GM12878 (cell line): ENCODE data around the gene SORBS2. TPM values are rescaled to one million over a fixed set of nuclear protein-coding genes. Genes with fewer than 3 reads are reported as not detected.

Experiments
- ATAC-seq: fragments of 200-7000 bp; cut with Tn5 transposase; 3 replicates; pipeline ENCODE4 v1.9.1; 2020; ENCODE audit warnings: mild to moderate bottlenecking, moderate library complexity
- BruUV-seq: library from RNA; stranded (reverse); fragments of 400-500 nt; replicated peaks from 2 replicates; lab custom pipeline; 2021; lab: Mats Ljungman, UMichigan
- CTCF ChIA-PET: fragments of 300-600 bp; sonication (Branson Sonifier 250); formaldehyde crosslinking; extraction: SDS; loops from one replicate; lab custom pipeline; 2021; ENCODE audit warnings: inconsistent platforms; lab: Yijun Ruan, JAX
- POLR2A ChIA-PET: fragments of 350-600 bp; formaldehyde crosslinking; extraction: SDS; loops from one replicate; lab custom pipeline; 2021; ENCODE audit warnings: inconsistent platforms; lab: Charles Lee
- RAD21 ChIA-PET: fragments of 300-600 bp; sonication (Branson Sonifier 250); formaldehyde crosslinking; loops from one replicate; lab custom pipeline; 2023; ENCODE audit warnings: antibody characterized with exemption; ENCODE audit not compliant: unreplicated experiment; lab: Charles Lee
- SMC1A ChIA-PET: fragments of 300-600 bp; sonication (Branson Sonifier 250); formaldehyde crosslinking; loops from one replicate; lab custom pipeline; 2023; ENCODE audit not compliant: unreplicated experiment, uncharacterized antibody; lab: Charles Lee
- DNase-seq: peaks from one replicate; pipeline ENCODE4 v3.0.0-alpha.2; 2011; ENCODE audit warnings: low read depth, low spot score
- FAIRE-seq: peaks from 3 replicates; lab custom pipeline; 2011; peaks lifted over from hg19 to GRCh38; lab: Jason Lieb, UNC
- H2AFZ ChIP-seq: 2 replicates; pipeline ENCODE4 v1.6.0; 2011; ENCODE audit warnings: low read depth, low read length, control low read depth; ENCODE audit not compliant: control insufficient read depth
- H3K27ac ChIP-seq: 2 replicates; pipeline ENCODE4 v1.5.1; 2011; ENCODE audit warnings: control low read depth; ENCODE audit not compliant: control insufficient read depth, insufficient read depth
- H3K27me3 ChIP-seq, 2 experiments: replicated peaks in 1 of 2; 2 replicates each; pipeline versions ENCODE4 v1.6.0 to v1.6.1; 2011; ENCODE audit warnings: low read length in 1 of 2; ENCODE audit not compliant: control insufficient read depth in 2 of 2, insufficient read depth in 2 of 2
- H3K36me3 ChIP-seq, 2 experiments: 2 replicates each; pipeline ENCODE4 v1.5.1; 2011; ENCODE audit warnings: low read length in 1 of 2; ENCODE audit not compliant: control insufficient read depth in 2 of 2, insufficient read depth in 2 of 2
- H3K4me1 ChIP-seq: 2 replicates; pipeline ENCODE4 v1.6.1; 2011; ENCODE audit warnings: mild to moderate bottlenecking, low read length, moderate library complexity, mixed read lengths; ENCODE audit not compliant: control insufficient read depth, insufficient read depth
- H3K4me2 ChIP-seq: 2 replicates; pipeline ENCODE4 v1.6.0; 2011; ENCODE audit warnings: control low read depth; ENCODE audit not compliant: control insufficient read depth, insufficient read depth
- H3K4me3 ChIP-seq: fragments of 200-600 bp; sonication (generic); 2 replicates; pipeline ENCODE4 v1.5.1; 2016
- H3K79me2 ChIP-seq: 2 replicates; pipeline ENCODE4 v1.6.0; 2011; ENCODE audit warnings: low read length; ENCODE audit not compliant: control insufficient read depth, insufficient read depth
- H3K9ac ChIP-seq: 2 replicates; pipeline ENCODE4 v1.8.0; 2011; ENCODE audit warnings: low read length, control low read depth, mixed read lengths; ENCODE audit not compliant: control insufficient read depth, insufficient read depth
- H3K9me3 ChIP-seq: replicated peaks from 3 replicates; pipeline ENCODE4 v1.5.1; 2011; ENCODE audit warnings: mild to moderate bottlenecking, low read length; ENCODE audit not compliant: control insufficient read depth, insufficient read depth
- H4K20me1 ChIP-seq: 2 replicates; pipeline ENCODE4 v1.6.0; 2011; ENCODE audit not compliant: control insufficient read depth, insufficient read depth
- ASH2L ChIP-seq: fragments of 300-600, 200-600 bp; sonication (generic); IDR thresholded peaks from 2 replicates; pipeline ENCODE4 v1.6.1; 2017; ENCODE audit warnings: low read depth, mild to moderate bottlenecking, borderline replicate concordance
- HDAC2 ChIP-seq: fragments of 200-600 bp; sonication (generic); IDR thresholded peaks from 2 replicates; pipeline ENCODE4 v1.6.1; 2017
- IKZF2 ChIP-seq, 2 experiments: fragments of 450-650 bp; IDR thresholded peaks; 2 replicates each; pipeline ENCODE4 v1.6.1; 2017; ENCODE audit warnings: mild to moderate bottlenecking in 2 of 2, moderate library complexity in 2 of 2
- KLF5 ChIP-seq: fragments of 450-650 bp; IDR thresholded peaks from 2 replicates; pipeline ENCODE4 v1.6.1; 2014; ENCODE audit warnings: mild to moderate bottlenecking; ENCODE audit not compliant: partially characterized antibody
- MEF2A ChIP-seq: IDR thresholded peaks from 2 replicates; pipeline ENCODE4 v1.6.1; 2011; ENCODE audit warnings: low read depth, mild to moderate bottlenecking, low read length, moderate library complexity; ENCODE audit not compliant: insufficient read depth
- PAX8 ChIP-seq: fragments of 450-650 bp; IDR thresholded peaks from 2 replicates; pipeline ENCODE4 v1.6.1; 2017; ENCODE audit warnings: mild to moderate bottlenecking, moderate library complexity
- SPI1 ChIP-seq: IDR thresholded peaks from 2 replicates; pipeline ENCODE4 v1.6.1; 2011; ENCODE audit warnings: low read depth, mild to moderate bottlenecking, low read length, moderate library complexity, borderline replicate concordance; ENCODE audit not compliant: insufficient read depth
- WGBS: methylation state at CpG from one replicate; pipeline ENCODE4 v1.1.6; 2016; ENCODE audit warnings: low lambda C conversion rate; ENCODE audit not compliant: insufficient replicate concordance, insufficient coverage; ENCODE audit errors: missing lambda C conversion rate; 5-methylcytosine and 5-hydroxymethylcytosine counted together
- in situ Hi-C: fragments of 300-500 bp; cut with MboI; formaldehyde crosslinking; loops from 9 replicates; pipeline ENCODE4 v1.14.3; 2018; ENCODE audit warnings: mixed read lengths
- intact Hi-C: fragments of 100-400 bp; cut with micrococcal nuclease; formaldehyde crosslinking; loops from one replicate; pipeline ENCODE4 v1.14.2; 2022; ENCODE audit not compliant: unreplicated experiment
- polyA plus RNA-seq, 11 experiments: library from polyadenylated mRNA; depleted of rRNA in 4 of 11; unstranded in 6 of 11; stranded (reverse) in 5 of 11; fragments of >200 nt; fragmentation: Nextera tagmentation in 4 of 11; fragmentation: Illumina TruSeq in 1 of 11; extraction: Ambion mirVana in 4 of 11; extraction: Trizol in 1 of 11; gene quantifications; 1 replicate in 1 of 11; 2 replicates in 10 of 11; pipeline versions ENCODE4 v1.2.1 to v1.2.3, GENCODE V29; 2011 to 2016; ENCODE audit warnings: inconsistent platforms in 2 of 11, missing spikeins in 2 of 11, low read depth in 1 of 11
- total RNA-seq, 4 experiments: library from RNA; depleted of rRNA in 3 of 4; stranded (reverse); fragments of >200 nt in 3 of 4; fragmentation: Illumina TruSeq in 1 of 4; extraction: Trizol in 1 of 4; gene quantifications; 2 replicates each; pipeline versions ENCODE4 v1.2.1 to v1.2.3, GENCODE V29; 2013 to 2021
- TF ChIP-seq, protein P1 (sequence below): IDR thresholded peaks from 2 replicates; pipeline ENCODE4 v1.6.1; 2011; ENCODE audit warnings: borderline replicate concordance, low read depth, mild to moderate bottlenecking, moderate library complexity, low read length; ENCODE audit not compliant: insufficient read depth, poor library complexity, severe bottlenecking
- TF ChIP-seq, protein P2 (sequence below): IDR thresholded peaks from 2 replicates; pipeline ENCODE4 v1.6.1; 2011; ENCODE audit warnings: borderline replicate concordance, low read depth, mild to moderate bottlenecking, moderate library complexity, mixed read lengths, low read length; ENCODE audit not compliant: insufficient read depth; ENCODE audit errors: extremely low read length
- TF ChIP-seq, protein P3 (sequence below): IDR thresholded peaks from 2 replicates; pipeline ENCODE4 v1.6.1; 2012; ENCODE audit warnings: mild to moderate bottlenecking, low read depth, low read length

The SORBS2 gene
- total and polyA plus RNA-seq, 10 of the 15 experiments (the other 5 are each of a cell fraction or from before 2014, with no cell fraction given), result 0.06 to 3.0 (median 0.79) TPM

DNA sequence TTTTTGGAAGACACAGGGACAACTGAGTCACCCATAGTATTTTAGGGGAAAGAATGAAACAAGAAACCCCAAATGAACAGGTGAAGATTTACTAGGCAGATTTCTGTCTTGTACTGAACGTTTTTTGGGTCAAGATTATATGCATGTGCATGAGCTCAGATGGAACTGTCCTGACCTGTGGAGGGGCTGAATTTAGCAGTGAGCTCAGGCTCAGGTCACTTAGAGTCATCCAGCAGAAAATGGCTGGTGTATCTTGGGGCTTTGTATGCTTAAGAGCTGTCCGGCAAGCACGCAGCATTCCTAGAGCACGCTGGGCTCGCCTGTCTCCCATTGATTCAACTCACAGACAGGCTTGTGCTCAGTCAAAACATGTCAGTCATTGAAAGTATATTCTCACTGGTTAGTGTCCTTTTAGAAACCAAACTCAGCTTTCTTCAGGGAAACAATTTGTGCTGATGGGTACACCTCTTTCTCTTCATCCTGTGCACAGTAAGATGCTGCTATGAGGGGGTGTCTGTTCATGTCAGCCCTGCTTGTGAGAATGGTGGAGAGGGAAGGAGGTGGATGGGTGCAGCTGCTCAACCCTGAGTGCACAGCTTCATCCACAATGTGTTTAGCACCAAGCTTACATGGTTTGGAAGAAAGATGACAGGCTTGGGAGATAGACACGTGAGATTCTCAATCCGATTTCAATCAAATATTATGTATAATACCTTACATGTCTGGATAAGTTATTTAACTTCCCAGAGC is 229.2 kb downstream of the SORBS2 start:
- Histone ChIP-seq H3K79me2 (no peaks in the 10 kb centered on the region), H3K9ac (no peak overlapping the region), H3K4me1 (peaks cover 6% of the 10 kb centered on the region), H4K20me1 (no peaks in the 10 kb centered on the region), H3K4me3 (no peak overlapping the region), H2AFZ (no peak overlapping the region), H3K27me3 (no peaks in the 10 kb centered on the region; a peak in 1 of 4 replicates), H3K9me3 (no peaks in the 10 kb centered on the region), H3K36me3 (no peaks in the 10 kb centered on the region), H3K27ac (no peak overlapping the region), H3K4me2 (no peak overlapping the region)
- no peak for TF ChIP-seq SPI1
- intact Hi-C loops (no loop called here), in situ Hi-C loops (no loop called here)
- CTCF ChIA-PET, result interaction anchor here (0.5 to 2.4 kb wide), 2 partner anchors 15 to 453 kb away, joined by 3 to 17 read pairs; no protein-coding TSS in a partner anchor
- BruUV-seq, result no TSS peak
- RAD21 ChIA-PET, result no interaction called here
- ATAC-seq (no peak), DNase-seq (no peak), FAIRE-seq (no peak)
- POLR2A ChIA-PET, result interaction anchor here (0.6 kb wide), 1 partner anchor 1085 kb away, joined by 3 read pairs; no protein-coding TSS in a partner anchor
- SMC1A ChIA-PET, result interaction anchor here (0.7 to 1.2 kb wide), 2 partner anchors 12 to 32 kb away, joined by 3 to 4 read pairs; no protein-coding TSS in a partner anchor
- WGBS, result 68% methylated on average over 7 of the region's 7 CpGs

DNA sequence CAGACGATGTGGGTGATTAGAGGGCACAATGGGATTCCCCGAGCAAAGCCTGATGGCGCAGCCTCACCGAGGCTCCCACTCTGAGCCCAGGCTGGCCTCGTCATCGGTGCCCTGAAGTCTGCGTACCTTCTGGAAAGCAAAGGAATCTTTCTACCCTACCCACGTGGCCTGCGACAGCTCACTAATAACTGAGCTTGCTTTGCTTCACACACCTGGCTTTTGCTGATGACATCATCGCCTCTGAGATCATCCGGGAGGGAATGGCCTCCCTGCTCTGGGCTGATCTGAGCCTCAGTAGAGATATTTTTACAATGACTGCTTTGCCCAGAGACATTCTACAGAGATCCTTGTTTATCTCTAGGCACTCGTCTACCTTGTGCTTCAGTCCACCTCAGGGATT is 231.3 kb downstream of the SORBS2 start:
- no peak for ATAC-seq
- TF ChIP-seq KLF5, result no peak
- TF ChIP-seq MEF2A, result no peak
- no peak for TF ChIP-seq HDAC2
- TF ChIP-seq, protein P1, sequence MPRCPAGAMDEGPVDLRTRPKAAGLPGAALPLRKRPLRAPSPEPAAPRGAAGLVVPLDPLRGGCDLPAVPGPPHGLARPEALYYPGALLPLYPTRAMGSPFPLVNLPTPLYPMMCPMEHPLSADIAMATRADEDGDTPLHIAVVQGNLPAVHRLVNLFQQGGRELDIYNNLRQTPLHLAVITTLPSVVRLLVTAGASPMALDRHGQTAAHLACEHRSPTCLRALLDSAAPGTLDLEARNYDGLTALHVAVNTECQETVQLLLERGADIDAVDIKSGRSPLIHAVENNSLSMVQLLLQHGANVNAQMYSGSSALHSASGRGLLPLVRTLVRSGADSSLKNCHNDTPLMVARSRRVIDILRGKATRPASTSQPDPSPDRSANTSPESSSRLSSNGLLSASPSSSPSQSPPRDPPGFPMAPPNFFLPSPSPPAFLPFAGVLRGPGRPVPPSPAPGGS, result no peak
- TF ChIP-seq PAX8, result no peak
- TF ChIP-seq IKZF2 (IDR thresholded peaks at IDR 0.05), result no peak
- TF ChIP-seq, protein P2, sequence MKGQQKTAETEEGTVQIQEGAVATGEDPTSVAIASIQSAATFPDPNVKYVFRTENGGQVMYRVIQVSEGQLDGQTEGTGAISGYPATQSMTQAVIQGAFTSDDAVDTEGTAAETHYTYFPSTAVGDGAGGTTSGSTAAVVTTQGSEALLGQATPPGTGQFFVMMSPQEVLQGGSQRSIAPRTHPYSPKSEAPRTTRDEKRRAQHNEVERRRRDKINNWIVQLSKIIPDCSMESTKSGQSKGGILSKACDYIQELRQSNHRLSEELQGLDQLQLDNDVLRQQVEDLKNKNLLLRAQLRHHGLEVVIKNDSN, result no peak
- TF ChIP-seq ASH2L, result no peak
- TF ChIP-seq, protein P3, sequence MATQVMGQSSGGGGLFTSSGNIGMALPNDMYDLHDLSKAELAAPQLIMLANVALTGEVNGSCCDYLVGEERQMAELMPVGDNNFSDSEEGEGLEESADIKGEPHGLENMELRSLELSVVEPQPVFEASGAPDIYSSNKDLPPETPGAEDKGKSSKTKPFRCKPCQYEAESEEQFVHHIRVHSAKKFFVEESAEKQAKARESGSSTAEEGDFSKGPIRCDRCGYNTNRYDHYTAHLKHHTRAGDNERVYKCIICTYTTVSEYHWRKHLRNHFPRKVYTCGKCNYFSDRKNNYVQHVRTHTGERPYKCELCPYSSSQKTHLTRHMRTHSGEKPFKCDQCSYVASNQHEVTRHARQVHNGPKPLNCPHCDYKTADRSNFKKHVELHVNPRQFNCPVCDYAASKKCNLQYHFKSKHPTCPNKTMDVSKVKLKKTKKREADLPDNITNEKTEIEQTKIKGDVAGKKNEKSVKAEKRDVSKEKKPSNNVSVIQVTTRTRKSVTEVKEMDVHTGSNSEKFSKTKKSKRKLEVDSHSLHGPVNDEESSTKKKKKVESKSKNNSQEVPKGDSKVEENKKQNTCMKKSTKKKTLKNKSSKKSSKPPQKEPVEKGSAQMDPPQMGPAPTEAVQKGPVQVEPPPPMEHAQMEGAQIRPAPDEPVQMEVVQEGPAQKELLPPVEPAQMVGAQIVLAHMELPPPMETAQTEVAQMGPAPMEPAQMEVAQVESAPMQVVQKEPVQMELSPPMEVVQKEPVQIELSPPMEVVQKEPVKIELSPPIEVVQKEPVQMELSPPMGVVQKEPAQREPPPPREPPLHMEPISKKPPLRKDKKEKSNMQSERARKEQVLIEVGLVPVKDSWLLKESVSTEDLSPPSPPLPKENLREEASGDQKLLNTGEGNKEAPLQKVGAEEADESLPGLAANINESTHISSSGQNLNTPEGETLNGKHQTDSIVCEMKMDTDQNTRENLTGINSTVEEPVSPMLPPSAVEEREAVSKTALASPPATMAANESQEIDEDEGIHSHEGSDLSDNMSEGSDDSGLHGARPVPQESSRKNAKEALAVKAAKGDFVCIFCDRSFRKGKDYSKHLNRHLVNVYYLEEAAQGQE, result no peak

More for the DNA sequence above, 231.3 kb downstream of the SORBS2 start:
- Histone ChIP-seq H3K36me3 (no peaks in the 10 kb centered on the region), H3K79me2 (no peaks in the 10 kb centered on the region), H3K27ac (no peak overlapping the region), H3K27me3 (no peaks in the 10 kb centered on the region; a peak in 1 of 4 replicates), H3K4me3 (no peak overlapping the region), H3K4me2 (no peak overlapping the region), H3K9ac (no peak overlapping the region), H3K4me1 (no peaks in the 10 kb centered on the region), H4K20me1 (no peaks in the 10 kb centered on the region), H2AFZ (no peak overlapping the region), H3K9me3 (no peaks in the 10 kb centered on the region)
- FAIRE-seq, result no peak
- intact Hi-C loops, result no loop called here
- ChIA-PET CTCF (no interaction called here), SMC1A (interaction anchor here (1.0 kb wide), 1 partner anchor 99 kb away, joined by 3 read pairs; no protein-coding TSS in a partner anchor), POLR2A (no interaction called here), RAD21 (no interaction called here)
- no peak for DNase-seq
- BruUV-seq, result no TSS peak
- 62% methylated on average over 12 of the region's 12 CpGs for WGBS
- in situ Hi-C loops, result no loop called here
